CD8-positive, alpha-beta memory T cell (primary cell): ENCODE data around the gene LAMA2. TPM values are rescaled to one million over a fixed set of nuclear protein-coding genes. Genes with fewer than 3 reads are reported as not detected.
A peak's percentile ranks its signal among the peaks of the same experiment; 100 is the strongest.

ENCODE experiments used
- CTCF ChIA-PET: fragments of 350-600 bp; sonication (Branson Sonifier 250); formaldehyde crosslinking; loops from one replicate; lab custom pipeline; 2021; ENCODE audit warnings: antibody characterized with exemption; lab: Charles Lee
- POLR2A ChIA-PET: fragments of 350-600 bp; sonication (Branson Sonifier 250); formaldehyde crosslinking; loops from one replicate; lab custom pipeline; 2021; ENCODE audit warnings: antibody characterized with exemption; lab: Charles Lee
- DNase-seq, 5 donors: peaks; one replicate each; pipeline versions ENCODE4 v3.0.0 to v3.0.0-alpha.2; 2020 to 2022; ENCODE audit warnings: mixed read lengths in 1 of 5
- H3K27ac ChIP-seq: one replicate; pipeline ENCODE4 v1.7.0; 2013; ENCODE audit warnings: low read depth, mild to moderate bottlenecking, low read length, moderate library complexity
- H3K27me3 ChIP-seq: 2 replicates; pipeline ENCODE4 v1.7.0; 2013; ENCODE audit warnings: low read length, mild to moderate bottlenecking; ENCODE audit not compliant: insufficient read depth, poor library complexity, severe bottlenecking
- H3K36me3 ChIP-seq: 2 replicates; pipeline ENCODE4 v1.7.0; 2013; ENCODE audit warnings: mild to moderate bottlenecking, low read length, moderate library complexity; ENCODE audit not compliant: insufficient read depth
- H3K4me1 ChIP-seq: 2 replicates; pipeline ENCODE4 v1.7.0; 2013; ENCODE audit warnings: mild to moderate bottlenecking, low read length, moderate library complexity; ENCODE audit not compliant: insufficient read depth
- H3K4me3 ChIP-seq: 2 replicates; pipeline ENCODE4 v1.7.0; 2013; ENCODE audit warnings: mild to moderate bottlenecking, low read length
- H3K9me3 ChIP-seq: 2 replicates; pipeline ENCODE4 v1.7.0; 2013; ENCODE audit warnings: mild to moderate bottlenecking, low read length
- H3K27ac Mint-ChIP-seq, 8 donors: one replicate each; pipeline ENCODE4 v1.8.0; 2020 to 2021; ENCODE audit warnings: mixed read lengths in 8 of 8, mild to moderate bottlenecking in 6 of 8, inconsistent platforms in 3 of 8, moderate library complexity in 3 of 8
- H3K27me3 Mint-ChIP-seq, 2 donors: one replicate each; pipeline ENCODE4 v1.8.0; 2020 to 2021; ENCODE audit warnings: mixed read lengths in 2 of 2, mild to moderate bottlenecking in 1 of 2, moderate library complexity in 1 of 2
- H3K36me3 Mint-ChIP-seq, 3 donors: one replicate each; pipeline ENCODE4 v1.8.0; 2020 to 2021; ENCODE audit warnings: mixed read lengths in 3 of 3, inconsistent platforms in 1 of 3, mild to moderate bottlenecking in 1 of 3
- H3K4me1 Mint-ChIP-seq, 3 donors: one replicate each; pipeline ENCODE4 v1.8.0; 2020 to 2021; ENCODE audit warnings: mixed read lengths in 3 of 3, inconsistent platforms in 1 of 3, mild to moderate bottlenecking in 1 of 3
- H3K4me3 Mint-ChIP-seq, 7 donors: one replicate each; pipeline ENCODE4 v1.8.0; 2020 to 2021; ENCODE audit warnings: mixed read lengths in 7 of 7, mild to moderate bottlenecking in 6 of 7, moderate library complexity in 4 of 7, inconsistent platforms in 2 of 7
- H3K9me3 Mint-ChIP-seq, 5 donors: one replicate each; pipeline ENCODE4 v1.8.0; 2020 to 2022; ENCODE audit warnings: mixed read lengths in 5 of 5, mild to moderate bottlenecking in 3 of 5, moderate library complexity in 2 of 5, inconsistent platforms in 1 of 5
- polyA plus RNA-seq: library from polyadenylated mRNA; unstranded; fragments of 300-500 nt; fragmentation: Illumina TruSeq; gene quantifications from one replicate; pipeline ENCODE4 v1.2.3, GENCODE V29; 2021
- total RNA-seq, 2 experiments: library from RNA; stranded (reverse); gene quantifications; one replicate each; pipeline ENCODE4 v1.2.3, GENCODE V29; 2021

LAMA2 gene
- total and polyA plus RNA-seq, 3 experiments from 2014 or later, result 0.09 to 0.96 (median 0.45) TPM

DNA sequence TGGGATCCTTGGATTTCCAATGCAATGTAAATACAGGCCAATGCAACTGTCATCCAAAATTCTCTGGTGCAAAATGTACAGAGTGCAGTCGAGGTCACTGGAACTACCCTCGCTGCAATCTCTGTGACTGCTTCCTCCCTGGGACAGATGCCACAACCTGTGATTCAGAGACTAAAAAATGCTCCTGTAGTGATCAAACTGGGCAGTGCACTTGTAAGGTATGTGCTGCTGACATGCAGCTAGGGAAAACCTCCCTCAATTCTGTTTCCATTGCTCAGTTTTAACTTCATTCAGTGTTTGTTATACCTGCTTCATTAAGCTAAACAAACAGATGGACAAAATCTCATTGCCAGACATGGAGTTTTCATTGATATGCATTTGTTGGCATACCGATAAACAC, 429.9 kb downstream of the LAMA2 start:
- Histone ChIP-seq H3K36me3 (no peaks in the 10 kb centered on the region), H3K4me1 (no peaks in the 10 kb centered on the region), H3K27ac (no peak overlapping the region), H3K9me3 (no peaks in the 10 kb centered on the region), H3K27me3 (no peaks in the 10 kb centered on the region), H3K4me3 (no peak overlapping the region)
- DNase-seq, result no peak
- ChIA-PET CTCF (no interaction called here), POLR2A (no interaction called here)
- H3K9me3 Mint-ChIP-seq, result no peaks in the 10 kb centered on the region
- H3K4me1 Mint-ChIP-seq, result no peaks in the 10 kb centered on the region
- H3K36me3 Mint-ChIP-seq, result peaks cover 0 to 11% (median 5%) of the 10 kb centered on the region in 3 donors
- no peak overlapping the region for H3K4me3 Mint-ChIP-seq
- peaks cover 4 to 43% of the 10 kb centered on the region in 2 donors for H3K27me3 Mint-ChIP-seq
- H3K27ac Mint-ChIP-seq, result peak overlapping the region in 1 of 8 donors; percentile 12

GRCh38 chr6:129314575-129314974, 431.6 kb downstream of the LAMA2 start:
- peaks cover 4 to 41% of the 10 kb centered on the region in 2 donors for H3K27me3 Mint-ChIP-seq
- CTCF ChIA-PET, result no interaction called here

DNA sequence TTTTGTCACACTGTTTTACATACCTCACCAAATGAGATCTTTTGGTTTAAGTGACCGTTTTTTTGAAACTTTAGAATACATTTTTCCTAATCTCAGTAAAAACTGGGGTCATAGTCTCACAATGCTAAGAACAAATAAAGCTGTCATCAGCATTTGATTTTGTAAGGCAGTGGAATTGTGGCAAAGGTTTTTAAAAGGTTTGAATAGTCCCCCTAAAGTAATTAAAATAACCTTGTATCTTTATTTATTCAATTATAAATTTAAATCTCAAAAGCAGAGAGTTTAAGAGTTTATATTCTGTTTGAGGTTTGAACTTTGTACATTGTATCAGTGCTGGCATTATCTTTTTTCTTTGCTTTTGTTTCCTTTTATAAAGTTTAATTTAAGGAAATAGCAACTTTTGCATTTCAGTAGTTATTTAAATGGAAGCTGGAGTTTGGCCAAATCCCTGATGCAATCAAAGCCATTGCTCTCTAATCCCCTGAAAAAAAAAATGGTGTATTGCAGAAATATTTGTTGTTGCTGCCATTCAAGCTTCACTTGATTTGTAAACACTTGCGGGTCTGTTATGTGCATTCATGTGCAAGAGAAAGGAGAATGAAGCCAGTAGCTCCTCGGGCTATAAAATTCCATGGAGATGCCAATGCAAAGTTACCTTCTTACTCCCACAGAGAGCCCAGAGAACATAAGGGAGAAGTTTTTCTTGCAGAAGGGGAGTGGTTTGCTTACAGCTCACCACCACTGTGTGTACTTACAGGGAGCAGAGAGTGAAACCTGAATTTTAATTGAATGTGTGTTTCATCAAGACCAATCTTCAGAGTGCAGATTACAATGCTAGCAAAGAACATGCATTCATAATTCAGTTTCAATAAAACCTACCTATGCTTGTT, 435.2 kb downstream of the LAMA2 start:
- Mint-ChIP-seq H3K36me3 (peaks cover 0 to 10% (median 3%) of the 10 kb centered on the region in 3 donors), H3K4me3 (no peak overlapping the region), H3K9me3 (no peaks in the 10 kb centered on the region), H3K4me1 (no peaks in the 10 kb centered on the region), H3K27ac (no peak overlapping the region), H3K27me3 (peaks cover 4 to 28% of the 10 kb centered on the region in 2 donors)
- Histone ChIP-seq H3K4me1 (no peaks in the 10 kb centered on the region), H3K4me3 (no peak overlapping the region), H3K9me3 (no peaks in the 10 kb centered on the region), H3K27me3 (no peaks in the 10 kb centered on the region), H3K36me3 (no peaks in the 10 kb centered on the region), H3K27ac (no peak overlapping the region)
- ChIA-PET POLR2A (no interaction called here), CTCF (no interaction called here)
- no peak for DNase-seq

More at GRCh38 chr6:129314575-129314974, 431.6 kb downstream of the LAMA2 start:
- Histone ChIP-seq H3K27ac (no peak overlapping the region), H3K9me3 (no peaks in the 10 kb centered on the region), H3K4me1 (no peaks in the 10 kb centered on the region), H3K4me3 (no peak overlapping the region), H3K27me3 (no peaks in the 10 kb centered on the region), H3K36me3 (no peaks in the 10 kb centered on the region)
- Mint-ChIP-seq H3K9me3 (no peaks in the 10 kb centered on the region), H3K4me1 (no peaks in the 10 kb centered on the region), H3K4me3 (no peak overlapping the region), H3K27ac (no peak overlapping the region), H3K36me3 (peaks cover 0 to 11% (median 3%) of the 10 kb centered on the region in 3 donors)
- DNase-seq, result no peak
- POLR2A ChIA-PET, result no interaction called here

GRCh38 chr6:129320892-129321291, 438.0 kb downstream of the LAMA2 start:
- H3K36me3 Mint-ChIP-seq, result peaks cover 0 to 8% (median 0%) of the 10 kb centered on the region in 3 donors
- H3K9me3 Mint-ChIP-seq, result no peaks in the 10 kb centered on the region
- no peaks in the 10 kb centered on the region for H3K9me3 ChIP-seq
- no peaks in the 10 kb centered on the region for H3K4me1 ChIP-seq
- H3K27me3 Mint-ChIP-seq, result peaks cover 0 to 15% of the 10 kb centered on the region in 2 donors
- no peak for DNase-seq
- ChIA-PET CTCF (no interaction called here), POLR2A (no interaction called here)
- H3K4me1 Mint-ChIP-seq, result no peaks in the 10 kb centered on the region
- no peaks in the 10 kb centered on the region for H3K27me3 ChIP-seq
- H3K36me3 ChIP-seq, result no peaks in the 10 kb centered on the region
- H3K4me3 ChIP-seq, result no peak overlapping the region
- no peak overlapping the region for H3K27ac ChIP-seq
- H3K4me3 Mint-ChIP-seq, result no peak overlapping the region
- no peak overlapping the region for H3K27ac Mint-ChIP-seq

- H3K4me3 ChIP-seq, result no peak overlapping the region
- H3K9me3 ChIP-seq, result no peaks in the 10 kb centered on the region
- Mint-ChIP-seq H3K4me1 (no peaks in the 10 kb centered on the region), H3K27ac (no peak overlapping the region), H3K36me3 (peaks cover 0 to 3% (median 0%) of the 10 kb centered on the region in 3 donors), H3K9me3 (no peaks in the 10 kb centered on the region), H3K27me3 (peaks cover 0 to 11% of the 10 kb centered on the region in 2 donors), H3K4me3 (no peak overlapping the region)
- ChIA-PET POLR2A (no interaction called here), CTCF (no interaction called here)
- H3K27ac ChIP-seq, result no peak overlapping the region
- no peaks in the 10 kb centered on the region for H3K27me3 ChIP-seq
- no peaks in the 10 kb centered on the region for H3K4me1 ChIP-seq
- no peak for DNase-seq
- H3K36me3 ChIP-seq, result no peaks in the 10 kb centered on the region
Measured at GRCh38 chr6:129321303-129321702, 438.4 kb downstream of the LAMA2 start.

- no peaks in the 10 kb centered on the region for H3K36me3 ChIP-seq
- no peaks in the 10 kb centered on the region for H3K9me3 ChIP-seq
- ChIA-PET POLR2A (no interaction called here), CTCF (no interaction called here)
- no peak overlapping the region for H3K27ac ChIP-seq
- H3K27ac Mint-ChIP-seq, result no peak overlapping the region
- H3K4me1 ChIP-seq, result no peaks in the 10 kb centered on the region
- DNase-seq, result no peak
- H3K4me3 Mint-ChIP-seq, result no peak overlapping the region
- no peak overlapping the region for H3K4me3 ChIP-seq
- H3K4me1 Mint-ChIP-seq, result no peaks in the 10 kb centered on the region
- H3K27me3 Mint-ChIP-seq, result no peaks in the 10 kb centered on the region
- no peaks in the 10 kb centered on the region for H3K27me3 ChIP-seq
- H3K9me3 Mint-ChIP-seq, result no peaks in the 10 kb centered on the region
- peaks cover 0 to 3% (median 0%) of the 10 kb centered on the region in 3 donors for H3K36me3 Mint-ChIP-seq
Measured at GRCh38 chr6:129324345-129324744, 441.4 kb downstream of the LAMA2 start.

- no peak overlapping the region for H3K27ac Mint-ChIP-seq
- POLR2A ChIA-PET, result no interaction called here
Measured at GRCh38 chr6:129329678-129330077, 446.7 kb downstream of the LAMA2 start.

GRCh38 chr6:129331450-129332138, 448.7 kb downstream of the LAMA2 start:
- Mint-ChIP-seq H3K4me1 (no peaks in the 10 kb centered on the region), H3K36me3 (no peaks in the 10 kb centered on the region), H3K27me3 (peaks cover 2 to 13% of the 10 kb centered on the region in 2 donors), H3K27ac (no peak overlapping the region), H3K4me3 (no peak overlapping the region), H3K9me3 (no peaks in the 10 kb centered on the region)
- no peak overlapping the region for H3K27ac ChIP-seq
- H3K27me3 ChIP-seq, result no peaks in the 10 kb centered on the region
- CTCF ChIA-PET, result no interaction called here
- DNase-seq, result no peak
- H3K4me1 ChIP-seq, result no peaks in the 10 kb centered on the region
- no peaks in the 10 kb centered on the region for H3K9me3 ChIP-seq
- H3K4me3 ChIP-seq, result no peak overlapping the region
- no peaks in the 10 kb centered on the region for H3K36me3 ChIP-seq
- POLR2A ChIA-PET, result no interaction called here

More at GRCh38 chr6:129329678-129330077, 446.7 kb downstream of the LAMA2 start:
- H3K27me3 ChIP-seq, result no peaks in the 10 kb centered on the region
- no peaks in the 10 kb centered on the region for H3K9me3 Mint-ChIP-seq
- H3K4me3 ChIP-seq, result no peak overlapping the region
- no peak for DNase-seq
- CTCF ChIA-PET, result no interaction called here
- peaks cover 2 to 5% of the 10 kb centered on the region in 2 donors for H3K27me3 Mint-ChIP-seq
- H3K4me1 Mint-ChIP-seq, result no peaks in the 10 kb centered on the region
- no peaks in the 10 kb centered on the region for H3K9me3 ChIP-seq
- H3K36me3 ChIP-seq, result no peaks in the 10 kb centered on the region
- no peaks in the 10 kb centered on the region for H3K4me1 ChIP-seq
- no peaks in the 10 kb centered on the region for H3K36me3 Mint-ChIP-seq
- no peak overlapping the region for H3K27ac ChIP-seq
- no peak overlapping the region for H3K4me3 Mint-ChIP-seq
